Measurements from ENCODE around the gene CXCL13. TPM values are rescaled to one million over a fixed set of nuclear protein-coding genes. Genes with fewer than 3 reads are reported as not detected.

Gene CXCL13
- total and polyA plus RNA-seq, 2 of the 13 experiments (the other 11 are each of a cell fraction or from before 2014, with no cell fraction given) = not detected

GRCh38 chr4:77636902-77637301 lies 31.3 kb downstream of the CXCL13 start (continued):
- TF ChIP-seq ZNF513 (CRISPR knock-in tag; conservative IDR thresholded peaks at IDR 0.05) = no peak
- no peak for TF ChIP-seq PCBP1 (IDR thresholded peaks at IDR 0.05; ENCODE audit: borderline replicate concordance, low read depth, low read length)
- TF ChIP-seq ZNF280B (CRISPR knock-in tag; IDR thresholded peaks at IDR 0.05; ENCODE audit: borderline replicate concordance) = no peak
- no peak for TF ChIP-seq ZNF512 (CRISPR knock-in tag; IDR thresholded peaks at IDR 0.05)
- TF ChIP-seq ZNF558 (CRISPR knock-in tag; IDR thresholded peaks at IDR 0.05; ENCODE audit: borderline replicate concordance) = no peak
- TF ChIP-seq JUN (CRISPR knock-in tag; IDR thresholded peaks at IDR 0.05) = no peak
- no peak for TF ChIP-seq SRSF9 (IDR thresholded peaks at IDR 0.05; ENCODE audit: borderline replicate concordance, insufficient read depth, low read depth, low read length, poor library complexity, severe bottlenecking)
- TF ChIP-seq HES4 (CRISPR knock-in tag; IDR thresholded peaks at IDR 0.05; ENCODE audit: borderline replicate concordance) = no peak
- TF ChIP-seq TEAD2 (CRISPR knock-in tag; IDR thresholded peaks at IDR 0.05) = no peak
- TF ChIP-seq HNRNPH1 (optimal IDR thresholded peaks at IDR 0.05; ENCODE audit: low read depth, low read length) = no peak
- no peak for TF ChIP-seq ARHGAP35 (CRISPR knock-in tag; IDR thresholded peaks at IDR 0.05; ENCODE audit: borderline replicate concordance)
- TF ChIP-seq ZNF704 (CRISPR knock-in tag; IDR thresholded peaks at IDR 0.05; ENCODE audit: borderline replicate concordance) = no peak
- no peak for TF ChIP-seq HMGXB4 (CRISPR knock-in tag; IDR thresholded peaks at IDR 0.05; ENCODE audit: borderline replicate concordance in 1 of 2, low read depth in 1 of 2)
- no peak for TF ChIP-seq TAF15 (IDR thresholded peaks at IDR 0.05; ENCODE audit: low read depth, low read length, poor library complexity, severe bottlenecking)
- no peak; the same call in 1 of the 2 replicates for TF ChIP-seq ZBTB38 (CRISPR knock-in tag; IDR thresholded peaks at IDR 0.05)
- no peak for TF ChIP-seq PAF1 (CRISPR knock-in tag; IDR thresholded peaks at IDR 0.05)
- TF ChIP-seq ZBTB14 (CRISPR knock-in tag; IDR thresholded peaks at IDR 0.05) = no peak
- TF ChIP-seq ZNF44 (CRISPR knock-in tag; IDR thresholded peaks at IDR 0.05) = no peak
- no peak for TF ChIP-seq ZNF337 (CRISPR knock-in tag; IDR thresholded peaks at IDR 0.05; ENCODE audit: borderline replicate concordance, low read depth)
- no peak for TF ChIP-seq ZBTB1 (CRISPR knock-in tag; IDR thresholded peaks at IDR 0.05; ENCODE audit: borderline replicate concordance)
